ENCODE data around the gene IL20.

Gene IL20

GRCh38 chr1:206864939-206865671, at the start of gene IL20:
TSS of gene IL20 (plus strand) at chr1:206865623. CDS start at chr1:206865853, 230 bp downstream.
- peak; percentile 72 to 86 for DNase-seq (ENCODE audit: low read depth in 1 of 2, low spot score in 1 of 2)

DNA sequence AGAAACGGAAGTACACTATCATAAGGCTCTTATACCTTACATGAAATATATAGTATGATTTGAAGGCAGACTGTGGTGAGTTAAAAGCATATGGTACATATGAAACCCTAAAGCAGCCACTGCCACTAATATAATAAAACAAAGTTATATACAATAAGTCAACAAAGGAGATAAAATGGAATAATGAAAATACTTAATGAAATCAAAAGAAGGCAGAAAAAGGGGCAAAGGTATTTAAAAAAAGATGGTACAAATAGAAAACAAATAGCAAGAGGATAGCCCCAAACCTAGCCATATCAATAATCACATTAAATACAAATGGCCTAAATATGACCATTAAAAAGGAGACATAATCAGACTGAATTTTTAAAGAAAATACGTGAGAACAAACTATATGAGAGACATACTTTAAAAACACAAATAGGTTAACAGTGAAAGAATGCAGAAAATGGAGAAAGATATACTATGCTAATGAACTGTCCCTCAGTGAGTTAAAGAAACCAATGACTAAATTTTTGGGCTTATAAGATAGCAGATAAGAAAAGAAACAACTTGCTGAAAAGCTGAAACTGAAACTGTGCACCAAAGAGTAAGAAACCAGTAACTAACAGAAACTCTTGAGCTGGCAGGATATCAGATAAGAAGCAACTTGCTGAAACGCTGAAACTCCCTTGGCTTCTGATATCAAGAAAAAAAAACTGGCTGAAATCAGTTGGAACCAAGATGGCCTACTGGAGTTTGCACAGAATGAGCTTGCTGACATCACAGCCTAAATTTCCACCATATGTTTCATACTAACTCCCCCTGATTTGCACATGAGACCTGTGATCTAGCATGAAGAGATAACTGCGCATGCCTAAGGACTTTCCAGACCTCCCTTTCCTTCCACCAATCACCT, 48.8 kb upstream of the IL20 start:
- DNase-seq (ENCODE audit: low read depth in 1 of 2, low spot score in 1 of 2), result no peak

DNA sequence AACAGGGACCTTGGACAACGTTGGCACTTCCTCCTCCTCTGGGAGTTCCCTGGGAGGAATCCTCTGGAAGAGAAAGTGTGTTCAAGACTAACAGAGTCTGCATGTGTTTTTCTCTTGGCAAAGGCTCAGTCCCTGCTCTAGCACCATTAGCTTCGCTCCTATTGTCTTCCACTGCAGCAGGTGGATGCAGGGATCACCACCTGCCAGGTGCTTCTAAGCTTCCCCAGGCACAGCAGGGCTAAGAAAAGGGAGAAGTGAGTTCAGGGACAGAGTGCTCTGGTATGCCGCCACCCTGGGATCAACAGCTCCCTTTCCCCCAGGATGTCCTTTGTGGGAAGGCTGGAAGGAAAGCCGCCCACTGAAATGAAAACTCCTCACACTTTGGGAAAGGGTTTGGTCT, 43.9 kb upstream of the IL20 start:
- no peak for DNase-seq (ENCODE audit: low read depth in 1 of 2, low spot score in 1 of 2)

DNA sequence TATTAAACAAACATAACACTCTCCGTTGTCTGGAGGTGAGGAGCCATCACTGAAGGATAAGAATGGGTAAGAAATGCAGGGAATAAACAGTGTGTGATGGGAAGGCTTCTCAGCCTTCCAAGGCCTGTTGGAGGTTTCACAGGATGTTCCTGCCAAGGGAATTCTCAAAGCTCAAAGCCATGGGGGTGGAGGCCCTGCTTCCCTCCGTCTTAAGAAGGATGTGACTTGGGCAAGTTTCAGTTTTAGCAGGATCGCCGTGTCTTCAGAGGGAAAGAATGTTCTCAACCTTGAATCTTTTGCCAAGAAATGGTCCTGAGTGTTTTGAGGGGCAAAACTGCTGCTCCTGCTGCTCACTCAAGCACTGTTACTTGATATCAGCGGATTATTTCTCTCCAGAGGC, 41.7 kb upstream of the IL20 start:
- DNase-seq (ENCODE audit: low read depth in 1 of 2, low spot score in 1 of 2), result no peak

DNA sequence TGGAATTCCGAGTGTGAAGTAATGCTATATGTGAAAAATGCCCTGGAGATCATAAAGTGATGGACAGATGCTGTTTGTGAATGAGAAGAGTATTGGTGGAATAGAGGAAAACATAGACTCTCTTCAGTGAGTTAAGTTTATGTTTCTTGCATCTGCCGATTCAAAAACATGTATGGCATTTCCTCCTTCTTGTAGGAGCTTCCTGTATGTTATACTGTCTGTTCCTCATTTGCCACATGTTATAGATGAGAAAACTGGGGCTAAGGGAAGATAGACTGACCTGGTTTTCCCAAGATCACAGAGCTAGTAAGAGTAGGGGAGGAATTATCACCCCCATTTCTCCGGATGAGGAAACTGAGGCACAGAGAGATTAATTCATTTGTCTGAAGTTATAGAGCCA, 41.1 kb upstream of the IL20 start:
- DNase-seq (ENCODE audit: low read depth in 1 of 2, low spot score in 1 of 2), result no peak

- no peak for DNase-seq (ENCODE audit: low read depth in 1 of 2, low spot score in 1 of 2)
These were observed 39.0 kb upstream of the IL20 start for GRCh38 chr1:206826394-206826793.

DNA sequence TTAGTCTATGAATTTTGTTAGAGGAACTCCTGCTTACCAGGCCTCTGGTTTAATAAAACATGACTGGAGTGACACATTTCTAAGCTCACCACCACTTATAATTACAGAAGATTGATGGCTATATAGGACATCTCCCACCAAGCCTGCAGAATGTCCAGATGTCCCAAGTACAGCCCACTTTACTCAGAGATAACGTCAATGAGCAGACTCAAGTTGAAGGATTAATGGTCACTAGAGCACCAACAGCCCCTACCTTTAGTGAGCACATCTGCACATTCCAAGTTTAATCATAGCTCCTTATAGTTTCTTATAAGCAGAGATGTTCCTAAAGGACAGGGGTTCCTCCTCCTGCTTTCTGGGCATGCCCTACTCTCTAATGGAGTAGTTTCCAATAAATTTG, 37.4 kb upstream of the IL20 start:
- DNase-seq (ENCODE audit: low read depth in 1 of 2, low spot score in 1 of 2), result no peak

DNA sequence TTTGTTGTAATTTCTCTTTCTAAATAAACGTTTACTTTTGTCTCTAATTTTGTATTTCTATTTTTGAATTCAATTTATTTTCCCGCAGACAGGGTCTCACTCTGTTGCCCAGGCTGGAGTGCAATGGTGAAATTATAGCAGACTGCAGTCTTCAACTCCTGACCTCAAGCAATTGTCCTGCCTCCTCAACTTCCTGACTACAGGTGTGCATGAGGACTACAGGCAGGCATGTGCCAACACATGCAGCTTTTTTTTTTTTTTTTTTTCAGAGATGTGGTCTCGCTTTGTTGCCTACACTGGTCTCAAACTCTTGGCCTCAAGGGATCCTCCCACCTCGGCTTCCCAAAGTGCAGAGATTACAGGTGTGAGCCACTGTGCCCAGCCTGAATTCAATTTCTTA, 36.7 kb upstream of the IL20 start:
- DNase-seq (ENCODE audit: low read depth in 1 of 2, low spot score in 1 of 2), result no peak

DNA sequence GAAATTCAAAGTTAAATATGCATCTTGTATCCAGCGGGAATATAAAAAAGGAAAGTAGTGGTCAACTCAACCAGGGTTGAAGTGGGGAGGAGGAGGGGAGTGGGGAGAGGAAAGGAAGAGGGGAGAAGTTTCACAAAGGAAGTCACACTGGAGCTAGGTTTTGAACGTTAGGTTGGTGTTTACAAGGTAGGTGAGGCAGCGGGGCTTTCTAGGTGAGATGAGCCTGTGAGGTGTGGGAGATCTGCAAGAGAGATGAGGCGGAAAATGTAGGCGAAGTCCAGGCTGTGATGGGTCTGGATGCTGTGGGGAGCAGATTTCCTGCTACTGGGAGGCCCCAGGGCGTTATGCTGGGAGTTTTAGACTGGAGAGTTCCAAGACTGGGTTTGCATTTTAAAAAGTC, 36.1 kb upstream of the IL20 start:
- no peak for DNase-seq (ENCODE audit: low read depth in 1 of 2, low spot score in 1 of 2)

GRCh38 chr1:206829875-206830274, 35.5 kb upstream of the IL20 start:
- no peak for DNase-seq (ENCODE audit: low read depth in 1 of 2, low spot score in 1 of 2)

- no peak for DNase-seq (ENCODE audit: low read depth in 1 of 2, low spot score in 1 of 2)
These were observed 33.8 kb upstream of the IL20 start for GRCh38 chr1:206831650-206832049.

DNA sequence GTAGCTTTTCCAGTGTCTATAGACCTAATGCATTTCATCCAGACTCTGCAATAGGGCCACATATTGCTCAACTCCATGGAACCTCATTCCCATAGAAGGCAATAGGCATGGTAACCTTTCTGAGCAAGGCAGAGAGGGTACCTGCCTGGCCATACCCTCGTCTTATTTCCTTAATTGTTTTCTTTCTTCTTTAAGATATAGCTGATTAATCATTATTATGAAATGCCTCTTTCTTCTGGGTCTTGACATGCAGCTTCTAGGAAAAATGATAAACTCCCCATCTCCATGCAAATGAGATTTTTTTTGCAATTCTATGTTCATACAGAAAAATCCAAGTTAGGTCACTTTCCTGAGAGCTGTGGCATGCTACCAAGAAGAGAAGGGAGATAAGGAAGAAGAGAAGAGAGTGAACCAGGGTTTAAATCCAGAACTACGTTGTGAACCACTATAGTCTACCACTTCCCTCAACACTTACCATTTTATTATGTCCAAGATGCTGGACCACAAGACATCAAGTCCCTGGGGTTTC, 33.0 kb upstream of the IL20 start:
- no peak for DNase-seq (ENCODE audit: low read depth in 1 of 2, low spot score in 1 of 2)

- DNase-seq (ENCODE audit: low read depth in 1 of 2, low spot score in 1 of 2), result no peak
These were observed 32.2 kb upstream of the IL20 start for GRCh38 chr1:206833106-206833680.

- no peak for DNase-seq (ENCODE audit: low read depth in 1 of 2, low spot score in 1 of 2)
These were observed 31.6 kb upstream of the IL20 start for GRCh38 chr1:206833801-206834200.

GRCh38 chr1:206834217-206834616, 31.2 kb upstream of the IL20 start:
- DNase-seq (ENCODE audit: low read depth in 1 of 2, low spot score in 1 of 2), result no peak

GRCh38 chr1:206834711-206835110, 30.7 kb upstream of the IL20 start:
- no peak for DNase-seq (ENCODE audit: low read depth in 1 of 2, low spot score in 1 of 2)

DNA sequence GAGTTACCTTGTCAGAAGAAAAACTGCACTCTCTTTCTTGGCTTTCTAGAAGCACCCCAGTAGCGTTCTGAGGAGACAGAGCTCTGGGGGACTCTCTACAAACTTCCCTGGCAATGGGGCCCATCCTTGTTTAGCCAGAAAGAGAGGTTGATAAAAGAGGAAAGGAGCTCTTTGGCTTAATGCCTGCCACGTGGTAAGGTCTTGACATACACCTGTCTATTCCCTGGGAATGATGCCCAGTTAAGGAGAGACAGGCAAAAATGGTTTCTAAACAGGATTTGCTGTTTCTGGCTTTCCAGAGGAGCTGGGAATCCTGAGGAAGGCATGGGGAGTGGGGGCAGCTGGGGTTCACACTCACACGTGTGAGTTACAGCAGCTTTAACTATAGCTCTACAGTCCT, 30.2 kb upstream of the IL20 start:
- no peak for DNase-seq (ENCODE audit: low read depth in 1 of 2, low spot score in 1 of 2)

- DNase-seq (ENCODE audit: low read depth in 1 of 2, low spot score in 1 of 2), result no peak
These were observed 29.3 kb upstream of the IL20 start for GRCh38 chr1:206836111-206836510.

DNA sequence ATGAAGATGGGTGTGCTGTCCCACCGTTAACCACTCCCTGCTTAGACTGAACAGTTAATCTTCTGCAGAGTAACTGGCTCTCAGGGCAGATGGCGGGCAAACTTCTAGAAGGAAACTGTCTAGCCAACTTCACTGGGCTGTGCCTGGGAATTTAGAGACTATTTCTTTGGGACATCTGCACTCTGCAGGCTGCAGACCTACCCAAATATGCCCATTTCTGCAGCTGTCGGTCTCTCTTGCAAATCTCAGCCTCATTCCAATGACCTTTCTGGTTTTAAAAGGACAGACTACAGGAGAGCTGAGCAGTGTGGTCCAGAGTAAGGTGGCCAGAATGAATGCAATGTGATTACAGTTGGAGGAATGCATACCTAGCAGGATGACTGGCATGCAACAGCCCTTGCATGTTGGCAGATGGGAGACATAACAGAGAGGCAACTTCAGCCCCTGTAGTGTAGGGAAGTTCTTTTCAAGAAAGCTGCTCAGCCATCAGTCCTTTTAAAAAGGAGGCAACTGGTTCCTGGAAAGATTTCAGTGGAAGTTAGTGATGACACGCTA, 26.3 kb upstream of the IL20 start:
- no peak for DNase-seq (ENCODE audit: low read depth in 1 of 2, low spot score in 1 of 2)

DNA sequence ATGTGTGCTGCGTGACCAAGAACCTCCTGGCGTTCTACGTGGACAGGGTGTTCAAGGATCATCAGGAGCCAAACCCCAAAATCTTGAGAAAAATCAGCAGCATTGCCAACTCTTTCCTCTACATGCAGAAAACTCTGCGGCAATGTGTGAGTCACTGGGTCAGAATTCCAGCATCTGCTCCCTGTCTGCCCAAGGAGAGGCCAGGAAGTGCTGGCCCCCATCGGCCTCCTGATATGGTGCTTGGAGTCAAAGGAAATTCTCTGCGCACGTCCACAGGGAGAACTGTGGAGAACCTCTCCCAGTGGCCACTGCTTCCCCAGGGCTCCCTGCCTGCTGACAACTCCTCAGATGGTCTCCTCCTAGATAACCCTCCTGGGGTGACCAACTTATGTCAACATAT, 25.6 kb upstream of the IL20 start:
- DNase-seq (ENCODE audit: low read depth in 1 of 2, low spot score in 1 of 2), result no peak

DNA sequence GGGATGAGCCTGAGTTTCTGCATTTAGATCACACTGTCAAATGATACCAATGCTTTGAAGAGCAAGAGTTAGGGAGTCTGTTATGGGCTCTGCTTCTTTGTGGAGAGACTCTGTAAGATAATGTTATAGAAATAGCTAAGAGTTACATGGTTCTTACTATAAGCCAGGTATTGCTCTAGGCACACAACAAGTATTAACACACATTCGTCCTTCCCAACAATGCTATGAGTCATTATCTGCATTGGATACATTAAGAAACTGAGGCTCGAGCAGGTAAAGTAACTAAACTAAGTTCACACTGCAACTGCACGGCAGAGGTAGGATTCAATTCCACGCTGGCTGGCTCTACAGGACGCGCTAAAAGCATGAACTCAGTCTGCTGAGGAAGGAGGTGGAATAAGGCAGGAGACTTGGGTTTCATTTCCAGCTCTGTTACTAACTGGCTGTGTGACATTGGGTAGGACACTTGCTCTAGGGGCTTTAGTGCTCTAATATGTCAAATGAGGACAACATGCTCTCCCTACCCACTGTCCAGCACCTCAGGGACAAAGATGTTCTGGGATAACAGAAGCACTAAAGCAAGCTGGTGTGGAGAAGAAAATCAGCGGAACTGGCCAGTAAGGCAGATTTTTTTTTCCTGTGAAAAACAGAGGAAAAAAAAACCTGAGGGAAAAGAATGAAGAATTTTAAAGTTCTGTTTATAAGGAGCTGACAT, 23.7 kb upstream of the IL20 start:
- DNase-seq (ENCODE audit: low read depth in 1 of 2, low spot score in 1 of 2), result no peak

Data from activated T-helper 1 cell treated with anti-CD3 and anti-CD28 coated beads, Interleukin-2, amount 50 U/mL, for 16 hours (primary cell).